Erythroblast (primary cell): ENCODE results near the gene MON1B.
"Not testable (repeated sequence)": the region's sequence is repeated elsewhere in the genome, so short reads cannot be mapped to it uniquely, and the experiment has no call there.

Source experiments
- DNase-seq, 2 experiments: peaks; one replicate each; lab custom pipeline; 2025; lab: John Stamatoyannopoulos, UW
- GATA1 ChIP-seq: IDR thresholded peaks from 2 replicates; pipeline ENCODE4 v1.6.1; 2011; ENCODE audit warnings: low read depth, mild to moderate bottlenecking, control low read depth, low read length, moderate library complexity
- POLR2A ChIP-seq: IDR thresholded peaks from 2 replicates; pipeline ENCODE4 v1.6.1; 2011; ENCODE audit warnings: mild to moderate bottlenecking, low read length

The MON1B gene

GRCh38 chr16:77183137-77183536, 7.9 kb upstream of the MON1B start:
- DNase-seq: no peak

DNA sequence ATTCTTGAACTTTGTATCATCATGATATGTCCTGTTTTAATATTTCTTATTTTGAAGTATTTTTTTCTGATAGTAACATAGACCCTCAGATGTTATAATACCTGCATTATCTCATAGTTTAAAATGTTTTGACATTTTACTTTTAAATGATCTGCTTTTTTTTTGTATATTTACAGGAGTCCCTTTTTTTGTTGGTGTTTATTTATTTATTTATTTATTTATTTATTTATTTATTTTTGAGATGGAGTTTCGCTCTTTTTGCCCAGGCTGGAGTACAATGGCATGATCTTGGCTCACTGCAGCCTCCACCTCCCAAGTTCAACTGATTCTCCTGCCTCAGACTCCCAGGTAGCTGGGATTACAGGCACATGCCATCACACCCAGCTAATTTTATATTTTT, 4.7 kb upstream of the MON1B start:
- not testable (repeated sequence) for DNase-seq

More at GRCh38 chr16:77183137-77183536, 7.9 kb upstream of the MON1B start:
- TF ChIP-seq GATA1: no peak
- TF ChIP-seq POLR2A: no peak

DNA sequence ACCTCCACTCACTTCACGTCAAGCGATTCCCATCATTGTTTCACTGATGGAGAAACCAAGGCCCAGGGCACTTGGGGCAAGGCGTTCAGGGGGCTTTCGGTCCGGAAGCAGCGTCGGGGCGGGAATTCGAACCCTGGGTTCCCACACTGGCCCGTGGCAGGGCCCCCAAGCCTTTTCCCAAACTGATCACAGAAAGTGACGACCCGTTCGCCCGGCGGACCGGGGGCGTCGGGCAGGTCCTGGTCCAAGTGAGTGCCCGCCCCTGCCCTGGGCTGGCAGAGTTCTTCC, 856 bp upstream of the MON1B start:
- no peak for DNase-seq
- TF ChIP-seq GATA1: no peak
- TF ChIP-seq POLR2A: no peak

GRCh38 chr16:77191259-77191969, 424 bp downstream of the MON1B start:
- no peak for TF ChIP-seq POLR2A
- TF ChIP-seq GATA1: no peak
- peak in 1 of 2 experiments; percentile 61 for DNase-seq

DNA sequence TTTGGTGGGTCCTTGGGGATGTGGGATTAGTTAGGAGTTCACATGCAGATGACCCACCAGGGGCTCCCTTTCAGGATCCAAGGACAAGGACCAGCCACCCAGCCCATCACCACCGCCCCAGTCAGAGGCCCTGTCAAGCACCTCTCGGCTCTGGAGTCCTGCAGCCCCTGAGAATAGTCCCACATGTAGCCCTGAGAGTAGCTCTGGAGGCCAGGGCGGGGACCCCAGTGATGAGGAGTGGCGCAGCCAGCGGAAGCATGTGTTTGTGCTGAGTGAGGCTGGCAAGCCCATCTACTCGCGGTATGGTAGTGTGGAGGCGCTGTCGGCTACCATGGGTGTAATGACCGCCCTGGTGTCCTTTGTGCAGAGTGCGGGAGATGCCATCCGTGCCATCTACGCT, 2.4 kb downstream of the MON1B start:
- TF ChIP-seq GATA1 (no peak), POLR2A (no peak)

GRCh38 chr16:77194295-77195231, 3.6 kb downstream of the MON1B start:
- DNase-seq: no peak
- TF ChIP-seq POLR2A (no peak), GATA1 (no peak)

More for the DNA sequence above, 2.4 kb downstream of the MON1B start:
- DNase-seq: no peak

GRCh38 chr16:77195411-77195810, 4.4 kb downstream of the MON1B start:
- no peak for TF ChIP-seq POLR2A
- TF ChIP-seq GATA1: no peak
- no peak for DNase-seq

DNA sequence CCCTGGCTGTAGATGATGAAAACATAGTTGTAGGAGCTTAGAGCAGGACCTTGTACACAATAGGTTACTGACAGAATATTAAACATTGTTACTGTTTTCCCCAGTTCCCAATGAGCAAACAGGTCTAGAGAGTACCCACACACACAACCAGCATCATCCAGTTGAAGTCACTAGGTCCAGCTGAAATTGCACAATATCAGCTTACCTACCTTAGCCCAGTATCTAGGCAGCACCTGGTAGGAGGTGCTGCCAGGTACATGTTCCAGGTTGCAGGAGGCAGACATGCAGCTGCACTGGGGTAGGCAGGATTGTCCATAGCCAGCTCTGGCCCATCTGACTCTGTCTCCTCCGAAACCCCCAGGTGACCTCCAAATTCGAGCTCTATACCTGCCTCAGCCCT, 6.8 kb downstream of the MON1B start:
- no peak for DNase-seq
- TF ChIP-seq GATA1 (no peak), POLR2A (no peak)

GRCh38 chr16:77199211-77199610, 8.2 kb downstream of the MON1B start, which contains the start of gene SYCE1L:
TSS of gene SYCE1L (plus strand) at chr16:77199408. CDS start at chr16:77199452, 44 bp downstream.
- TF ChIP-seq GATA1: no peak
- TF ChIP-seq POLR2A: no peak
- DNase-seq: no peak

DNA sequence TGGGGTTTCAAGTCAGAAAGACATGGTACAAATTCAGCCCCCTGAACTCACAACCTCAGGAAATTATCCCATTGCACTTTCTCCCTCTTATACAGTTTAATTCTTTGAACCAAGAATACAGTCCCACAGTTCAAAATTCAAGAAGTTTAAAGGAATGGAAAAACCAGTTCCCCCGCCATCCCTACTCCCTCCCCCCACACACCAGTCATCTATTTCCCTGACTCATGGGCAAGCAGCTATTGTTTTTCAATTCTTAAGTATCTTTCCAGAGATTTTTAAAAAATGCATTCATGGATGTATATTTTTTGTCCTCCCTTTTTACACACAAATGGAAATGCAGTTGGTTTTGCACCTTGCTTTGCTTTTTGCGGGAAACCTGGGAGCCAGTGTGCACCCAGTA, 15.5 kb downstream of the MON1B start:
- DNase-seq: no peak
- TF ChIP-seq GATA1 (no peak), POLR2A (no peak)

DNA sequence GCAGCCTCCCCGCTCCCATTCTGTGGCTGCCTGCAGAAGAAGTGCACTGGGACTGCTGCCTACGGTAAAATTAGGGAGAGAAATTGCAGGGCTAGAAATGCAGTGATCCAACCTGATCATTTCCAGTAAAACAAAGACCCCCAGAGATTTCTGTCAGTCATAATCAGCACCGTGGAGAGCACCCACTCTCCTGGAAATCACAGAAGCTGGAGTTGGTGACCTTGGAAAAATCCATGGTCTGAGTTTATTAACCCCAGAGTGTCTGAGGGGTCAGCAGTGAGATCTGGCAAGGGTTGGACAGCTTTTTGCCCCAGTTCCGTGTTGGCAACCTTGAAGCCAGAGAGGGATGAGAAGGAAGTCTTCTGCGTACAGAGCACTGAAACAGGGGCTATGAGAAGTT, 16.0 kb downstream of the MON1B start:
- TF ChIP-seq POLR2A (no peak), GATA1 (no peak)
- DNase-seq: no peak

GRCh38 chr16:77208382-77208781, 17.4 kb downstream of the MON1B start:
- TF ChIP-seq GATA1: no peak
- no peak for TF ChIP-seq POLR2A
- no peak for DNase-seq

GRCh38 chr16:77211880-77212740, 21.1 kb downstream of the MON1B start:
- peak; percentile 33 to 61 for DNase-seq
- TF ChIP-seq GATA1: no peak
- TF ChIP-seq POLR2A: no peak
